Ectodermal cell (in vitro differentiated cells): Measurements from ENCODE around the gene NELL1.

Experiments
- H3K27ac ChIP-seq: 2 replicates; pipeline ENCODE4 v1.7.0; 2013; ENCODE audit warnings: mild to moderate bottlenecking, low read depth, low read length; ENCODE audit not compliant: insufficient read depth, poor library complexity, severe bottlenecking
- H3K27me3 ChIP-seq: 2 replicates; pipeline ENCODE4 v1.7.0; 2013; ENCODE audit warnings: mild to moderate bottlenecking, low read length; ENCODE audit not compliant: insufficient read depth, control insufficient read depth, poor library complexity, severe bottlenecking
- H3K36me3 ChIP-seq: one replicate; pipeline ENCODE4 v1.7.0; 2013; ENCODE audit warnings: low read length; ENCODE audit not compliant: control insufficient read depth, insufficient read depth
- H3K4me1 ChIP-seq: one replicate; pipeline ENCODE4 v1.7.0; 2013; ENCODE audit warnings: low read length; ENCODE audit not compliant: control insufficient read depth, insufficient read depth
- H3K4me3 ChIP-seq: 2 replicates; pipeline ENCODE4 v1.7.0; 2013; ENCODE audit warnings: low read depth, low read length, control low read depth; ENCODE audit not compliant: insufficient read depth
- H3K9me3 ChIP-seq: 2 replicates; pipeline ENCODE4 v1.7.0; 2013; ENCODE audit warnings: mild to moderate bottlenecking, low read length, moderate library complexity; ENCODE audit not compliant: control insufficient read depth
- WGBS, 2 experiments: methylation state at CpG; one replicate each; pipeline ENCODE4 v1.1.7; 2013; ENCODE audit warnings: missing lambda C conversion rate in 2 of 2; 5-methylcytosine and 5-hydroxymethylcytosine counted together

The NELL1 gene

GRCh38 chr11:20933958-20934357, 264.6 kb downstream of the NELL1 start:
- no peak overlapping the region for H3K27ac ChIP-seq
- no peaks in the 10 kb centered on the region for H3K36me3 ChIP-seq
- WGBS, 2 experiments: 85 to 90% methylated on average over 3 of the region's 3 CpGs
- no peaks in the 10 kb centered on the region for H3K4me1 ChIP-seq
- no peak overlapping the region for H3K4me3 ChIP-seq
- no peaks in the 10 kb centered on the region for H3K27me3 ChIP-seq
- H3K9me3 ChIP-seq: no peaks in the 10 kb centered on the region

DNA sequence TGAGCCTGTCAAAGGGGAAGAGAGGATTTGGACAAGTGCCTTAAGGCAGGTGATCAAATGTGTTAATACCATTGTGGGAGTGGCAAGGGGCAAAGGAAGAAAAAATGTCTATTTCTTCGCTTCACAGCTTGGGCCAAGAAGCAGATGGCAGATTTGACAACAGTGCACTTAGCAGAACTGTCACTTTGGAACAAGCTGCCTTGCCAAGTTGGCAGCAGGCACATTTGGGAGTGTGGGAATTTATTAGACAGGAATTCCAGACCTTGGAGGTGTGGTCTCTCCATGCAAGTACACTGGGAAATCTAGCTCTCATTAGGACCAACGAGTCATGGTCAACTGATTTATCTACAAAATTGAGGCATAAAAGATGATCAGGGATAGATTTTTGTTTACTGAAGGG, 265.1 kb downstream of the NELL1 start:
- Histone ChIP-seq H3K27me3 (no peaks in the 10 kb centered on the region), H3K4me1 (no peaks in the 10 kb centered on the region), H3K9me3 (no peaks in the 10 kb centered on the region), H3K4me3 (no peak overlapping the region), H3K36me3 (no peaks in the 10 kb centered on the region), H3K27ac (no peak overlapping the region)
- 99% methylated on average over 2 of the region's 2 CpGs for WGBS, 2 experiments

GRCh38 chr11:20937826-20938225, 268.4 kb downstream of the NELL1 start:
- Histone ChIP-seq H3K9me3 (no peaks in the 10 kb centered on the region), H3K36me3 (no peaks in the 10 kb centered on the region)

DNA sequence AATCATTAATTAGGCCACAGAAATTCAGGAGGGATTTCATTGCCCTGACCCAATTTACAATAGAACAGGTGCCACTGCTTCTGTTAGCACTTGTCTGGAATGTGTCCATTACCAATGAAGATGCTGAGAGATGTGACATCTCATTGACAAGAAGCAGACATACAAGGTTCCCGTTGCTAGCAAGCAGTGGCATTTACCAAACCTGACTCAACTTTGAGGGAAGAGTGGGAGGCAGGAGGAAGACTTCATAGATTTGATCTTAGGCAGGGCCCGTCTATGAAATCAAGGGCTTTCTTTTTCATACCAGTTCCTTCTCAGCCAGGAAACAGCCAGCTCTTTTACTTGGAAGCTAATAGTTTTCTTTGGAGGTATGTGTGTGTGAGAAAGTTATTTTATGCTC, 280.2 kb downstream of the NELL1 start:
- WGBS, 2 experiments: 90 to 94% methylated on average over 2 of the region's 2 CpGs
- no peaks in the 10 kb centered on the region for H3K4me1 ChIP-seq
- H3K27ac ChIP-seq: no peak overlapping the region

More at GRCh38 chr11:20937826-20938225, 268.4 kb downstream of the NELL1 start:
- no peak overlapping the region for H3K4me3 ChIP-seq
- H3K27me3 ChIP-seq: no peaks in the 10 kb centered on the region
- H3K4me1 ChIP-seq: no peaks in the 10 kb centered on the region
- 88 to 90% methylated on average over 7 of the region's 7 CpGs for WGBS, 2 experiments
- H3K27ac ChIP-seq: no peak overlapping the region

DNA sequence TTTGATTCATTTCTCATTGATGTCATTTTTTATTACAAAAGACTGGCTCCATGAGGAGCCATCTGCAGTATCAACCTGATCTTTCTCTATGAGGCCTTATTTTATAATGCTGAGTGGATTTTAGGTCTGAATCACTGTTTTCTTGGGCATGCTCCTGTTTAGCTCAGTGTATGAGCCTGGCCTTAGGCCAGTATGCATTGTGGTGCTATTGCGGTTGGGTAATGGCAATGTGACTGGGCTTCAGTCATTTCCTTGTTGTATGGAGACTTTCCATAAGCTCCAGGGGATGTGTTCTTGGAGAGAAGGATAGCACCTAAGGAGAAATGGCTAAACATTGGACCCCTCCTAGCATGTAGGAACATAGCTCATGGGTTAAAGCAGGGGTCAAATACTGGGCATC, 293.2 kb downstream of the NELL1 start:
- Histone ChIP-seq H3K4me3 (no peak overlapping the region), H3K27me3 (no peaks in the 10 kb centered on the region), H3K4me1 (no peaks in the 10 kb centered on the region), H3K36me3 (no peaks in the 10 kb centered on the region), H3K27ac (no peak overlapping the region), H3K9me3 (no peaks in the 10 kb centered on the region)
- WGBS, 2 experiments: 97 to 100% methylated on average over 1 of the region's 1 CpG

More for the DNA sequence above, 280.2 kb downstream of the NELL1 start:
- H3K4me3 ChIP-seq: no peak overlapping the region
- no peaks in the 10 kb centered on the region for H3K9me3 ChIP-seq
- no peaks in the 10 kb centered on the region for H3K27me3 ChIP-seq
- no peaks in the 10 kb centered on the region for H3K36me3 ChIP-seq

GRCh38 chr11:20963596-20963995, 294.2 kb downstream of the NELL1 start:
- no peaks in the 10 kb centered on the region for H3K9me3 ChIP-seq
- no peaks in the 10 kb centered on the region for H3K36me3 ChIP-seq
- no peaks in the 10 kb centered on the region for H3K27me3 ChIP-seq
- no peaks in the 10 kb centered on the region for H3K4me1 ChIP-seq
- no peak overlapping the region for H3K4me3 ChIP-seq
- 94% methylated on average over 4 to 5 of the region's 5 CpGs for WGBS, 2 experiments
- H3K27ac ChIP-seq: no peak overlapping the region

- H3K4me1 ChIP-seq: no peaks in the 10 kb centered on the region
- no peaks in the 10 kb centered on the region for H3K9me3 ChIP-seq
- no peak overlapping the region for H3K4me3 ChIP-seq
- no peaks in the 10 kb centered on the region for H3K27me3 ChIP-seq
- no peak overlapping the region for H3K27ac ChIP-seq
- no peaks in the 10 kb centered on the region for H3K36me3 ChIP-seq
- WGBS, 2 experiments: 97 to 98% methylated on average over 3 of the region's 3 CpGs
Observed at GRCh38 chr11:20964985-20965384, 295.6 kb downstream of the NELL1 start.

- no peaks in the 10 kb centered on the region for H3K36me3 ChIP-seq
- H3K4me1 ChIP-seq: no peaks in the 10 kb centered on the region
- H3K27ac ChIP-seq: no peak overlapping the region
- 19% methylated on average over 3 of the region's 3 CpGs; no CpG with 5 or more reads in 1 of the 2 experiments for WGBS, 2 experiments
- no peak overlapping the region for H3K4me3 ChIP-seq
- H3K27me3 ChIP-seq: no peaks in the 10 kb centered on the region
- H3K9me3 ChIP-seq: no peaks in the 10 kb centered on the region
Observed at GRCh38 chr11:20966489-20966888, 297.1 kb downstream of the NELL1 start.

DNA sequence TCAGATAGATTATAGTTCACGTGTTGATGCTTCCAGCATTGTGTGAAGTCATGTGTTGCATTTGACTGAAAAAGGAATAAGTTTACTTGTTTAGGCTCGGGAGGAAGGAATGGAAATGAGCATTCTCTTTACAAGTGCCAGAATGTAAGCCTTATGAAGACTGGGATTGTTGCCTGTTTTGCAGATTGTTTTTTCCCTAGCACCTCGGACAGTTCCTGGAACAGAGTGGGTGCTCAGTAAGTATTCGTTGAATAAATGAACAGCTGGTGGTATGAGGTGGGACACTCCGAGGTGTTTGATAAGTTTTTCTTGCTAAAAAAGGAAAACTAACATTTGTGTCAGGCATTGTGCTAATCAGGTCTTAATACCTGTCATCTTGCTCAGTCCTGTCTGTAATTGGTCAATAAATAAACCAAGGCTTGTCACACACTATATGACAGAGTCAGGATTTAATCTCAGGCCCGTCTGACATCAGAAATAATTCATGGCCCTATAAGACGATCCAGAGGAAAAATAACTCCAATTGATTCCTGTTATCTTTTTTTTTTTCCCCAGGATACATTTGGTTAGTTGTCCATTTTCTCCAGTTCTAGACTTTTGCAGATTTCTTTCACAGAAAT, 304.7 kb downstream of the NELL1 start:
- no peaks in the 10 kb centered on the region for H3K4me1 ChIP-seq
- H3K27ac ChIP-seq: no peak overlapping the region
- H3K27me3 ChIP-seq: no peaks in the 10 kb centered on the region
- 69 to 74% methylated on average over 7 of the region's 7 CpGs for WGBS, 2 experiments
- H3K9me3 ChIP-seq: no peaks in the 10 kb centered on the region
- H3K36me3 ChIP-seq: no peaks in the 10 kb centered on the region
- H3K4me3 ChIP-seq: no peak overlapping the region

- H3K4me1 ChIP-seq: no peaks in the 10 kb centered on the region
- no peak overlapping the region for H3K27ac ChIP-seq
- H3K27me3 ChIP-seq: no peaks in the 10 kb centered on the region
- H3K36me3 ChIP-seq: no peaks in the 10 kb centered on the region
- H3K9me3 ChIP-seq: no peaks in the 10 kb centered on the region
- H3K4me3 ChIP-seq: no peak overlapping the region
Observed at GRCh38 chr11:20980736-20981135, 311.4 kb downstream of the NELL1 start.

- no peak overlapping the region for H3K4me3 ChIP-seq
- H3K27ac ChIP-seq: no peak overlapping the region
- H3K27me3 ChIP-seq: no peaks in the 10 kb centered on the region
- H3K9me3 ChIP-seq: no peaks in the 10 kb centered on the region
- H3K36me3 ChIP-seq: no peaks in the 10 kb centered on the region
- H3K4me1 ChIP-seq: no peaks in the 10 kb centered on the region
- 100% methylated on average over 1 of the region's 1 CpG; no CpG with 5 or more reads in 1 of the 2 experiments for WGBS, 2 experiments
Observed at GRCh38 chr11:20990447-20990846, 321.1 kb downstream of the NELL1 start.
